Naive thymus-derived CD4-positive, alpha-beta T cell (primary cell): ENCODE data around the gene PLEKHM2. TPM values are rescaled to one million over a fixed set of nuclear protein-coding genes. Genes with fewer than 3 reads are reported as not detected.

ENCODE experiments used
- ATAC-seq: fragments of 150-1000 bp; cut with Tn5 transposase; 2 replicates; pipeline ENCODE4 v1.10.0; 2021; ENCODE audit warnings: mild to moderate bottlenecking, moderate library complexity
- CTCF ChIA-PET: fragments of 350-600 bp; sonication (Branson Sonifier 250); formaldehyde crosslinking; loops from one replicate; lab custom pipeline; 2021; ENCODE audit warnings: antibody characterized with exemption; lab: Charles Lee
- POLR2A ChIA-PET: fragments of 350-600 bp; sonication (Branson Sonifier 250); formaldehyde crosslinking; loops from one replicate; lab custom pipeline; 2021; ENCODE audit warnings: antibody characterized with exemption, inconsistent platforms; lab: Charles Lee
- DNase-seq, 9 donors: peaks; one replicate each; pipeline versions ENCODE4 v3.0.0 to v3.0.0-alpha.2; 2020 to 2022; ENCODE audit warnings: mixed read lengths in 1 of 9
- H3K27ac ChIP-seq: one replicate; pipeline ENCODE4 v1.7.0; 2013; ENCODE audit warnings: mild to moderate bottlenecking, low read depth, low read length, moderate library complexity
- H3K27me3 ChIP-seq, 2 donors: one replicate each; pipeline ENCODE4 v1.7.0; 2013; ENCODE audit warnings: low read length in 2 of 2, mild to moderate bottlenecking in 2 of 2, moderate library complexity in 2 of 2; ENCODE audit not compliant: control insufficient read depth in 2 of 2, insufficient read depth in 2 of 2
- H3K36me3 ChIP-seq, 3 experiments: 1 replicate in 2 of 3; 2 replicates in 1 of 3; pipeline ENCODE4 v1.7.0; 2013; ENCODE audit warnings: low read length in 3 of 3, mild to moderate bottlenecking in 3 of 3, moderate library complexity in 1 of 3; ENCODE audit not compliant: insufficient read depth in 3 of 3, control insufficient read depth in 2 of 3
- H3K4me1 ChIP-seq, 2 donors: one replicate each; pipeline ENCODE4 v1.7.0; 2013; ENCODE audit warnings: low read length in 2 of 2, mild to moderate bottlenecking in 2 of 2, moderate library complexity in 1 of 2; ENCODE audit not compliant: control insufficient read depth in 2 of 2, insufficient read depth in 2 of 2
- H3K4me3 ChIP-seq: 2 replicates; pipeline ENCODE4 v1.7.0; 2013; ENCODE audit warnings: mild to moderate bottlenecking, low read length
- H3K9me3 ChIP-seq, 3 experiments: 1 replicate in 2 of 3; 2 replicates in 1 of 3; pipeline ENCODE4 v1.7.0; 2013; ENCODE audit warnings: low read length in 3 of 3; ENCODE audit not compliant: control insufficient read depth in 2 of 3
- H3K27ac Mint-ChIP-seq, 9 donors: one replicate each; pipeline ENCODE4 v1.8.0; 2020 to 2022; ENCODE audit warnings: mixed read lengths in 9 of 9, mild to moderate bottlenecking in 8 of 9, moderate library complexity in 5 of 9, inconsistent platforms in 2 of 9
- H3K27me3 Mint-ChIP-seq, 5 donors: one replicate each; pipeline ENCODE4 v1.8.0; 2021 to 2022; ENCODE audit warnings: mixed read lengths in 5 of 5, mild to moderate bottlenecking in 1 of 5
- H3K36me3 Mint-ChIP-seq, 5 donors: one replicate each; pipeline ENCODE4 v1.8.0; 2020 to 2022; ENCODE audit warnings: mixed read lengths in 5 of 5, mild to moderate bottlenecking in 3 of 5, inconsistent platforms in 1 of 5
- H3K4me1 Mint-ChIP-seq, 7 donors: one replicate each; pipeline ENCODE4 v1.8.0; 2020 to 2022; ENCODE audit warnings: mixed read lengths in 7 of 7, mild to moderate bottlenecking in 3 of 7, inconsistent platforms in 1 of 7
- H3K4me3 Mint-ChIP-seq, 10 donors: one replicate each; pipeline ENCODE4 v1.8.0; 2020 to 2022; ENCODE audit warnings: mild to moderate bottlenecking in 10 of 10, mixed read lengths in 10 of 10, moderate library complexity in 6 of 10, inconsistent platforms in 2 of 10
- H3K9me3 Mint-ChIP-seq, 11 donors: one replicate each; pipeline ENCODE4 v1.8.0; 2020 to 2022; ENCODE audit warnings: mixed read lengths in 11 of 11, mild to moderate bottlenecking in 4 of 11, inconsistent platforms in 1 of 11, moderate library complexity in 1 of 11
- intact Hi-C, 2 donors: fragments of 100-400 bp; cut with micrococcal nuclease; formaldehyde crosslinking; loops; one replicate each; pipeline ENCODE4 v1.15.1; 2023
- polyA plus RNA-seq, 2 donors: library from polyadenylated mRNA; unstranded; fragments of 300-500 nt; fragmentation: Illumina TruSeq; gene quantifications; one replicate each; pipeline ENCODE4 v1.2.3, GENCODE V29; 2021
- total RNA-seq, 6 experiments: library from RNA in 5 of 6; stranded (reverse) in 5 of 6; gene quantifications; 1 replicate in 5 of 6; 2 replicates in 1 of 6; pipeline ENCODE4 v1.2.3 and lab custom pipeline; 2021 to 2026

PLEKHM2 gene
- total and polyA plus RNA-seq, 7 experiments from 2014 or later = 4.3 to 78.6 (median 58.5) TPM

- POLR2A ChIA-PET = interaction anchor here (1.6 kb wide), 1 partner anchor 18 kb away, joined by 4 read pairs; no protein-coding TSS in a partner anchor
- Histone ChIP-seq H3K27ac (no peak overlapping the region), H3K36me3 (peaks cover 0 to 9% (median 0%) of the 10 kb centered on the region in 3 experiments), H3K4me1 (peaks cover 0 to under 1% of the 10 kb centered on the region in 2 donors), H3K4me3 (no peak overlapping the region), H3K9me3 (no peaks in the 10 kb centered on the region), H3K27me3 (no peaks in the 10 kb centered on the region)
- Mint-ChIP-seq H3K9me3 (no peaks in the 10 kb centered on the region), H3K27me3 (no peaks in the 10 kb centered on the region), H3K4me3 (no peak overlapping the region), H3K4me1 (peaks cover 15 to 52% (median 34%) of the 10 kb centered on the region in 7 donors), H3K27ac (peak overlapping the region in 1 of 9 donors; percentile 37), H3K36me3 (peaks cover 0 to 18% (median 0%) of the 10 kb centered on the region in 5 donors)
- DNase-seq (no peak), ATAC-seq (no peak)
- intact Hi-C loops = no loop called here
- CTCF ChIA-PET = no interaction called here
These were observed 18.8 kb downstream of the PLEKHM2 start for GRCh38 chr1:15702722-15703550.

GRCh38 chr1:15703562-15703961, 19.4 kb downstream of the PLEKHM2 start:
- ATAC-seq (no peak), DNase-seq (no peak)
- Histone ChIP-seq H3K4me3 (no peak overlapping the region), H3K27me3 (no peaks in the 10 kb centered on the region), H3K4me1 (no peaks in the 10 kb centered on the region), H3K9me3 (no peaks in the 10 kb centered on the region), H3K27ac (no peak overlapping the region), H3K36me3 (peaks cover 0 to 9% (median 0%) of the 10 kb centered on the region in 3 experiments)
- Mint-ChIP-seq H3K4me1 (peaks cover 13 to 48% (median 34%) of the 10 kb centered on the region in 7 donors), H3K27me3 (no peaks in the 10 kb centered on the region), H3K27ac (peak overlapping the region in 1 of 9 donors; percentile 37), H3K4me3 (no peak overlapping the region), H3K9me3 (no peaks in the 10 kb centered on the region), H3K36me3 (peaks cover 0 to 18% (median 0%) of the 10 kb centered on the region in 5 donors)
- CTCF ChIA-PET = no interaction called here
- POLR2A ChIA-PET = no interaction called here
- intact Hi-C loops = no loop called here

- H3K27me3 Mint-ChIP-seq = no peaks in the 10 kb centered on the region
- H3K4me1 Mint-ChIP-seq = peaks cover 12 to 49% (median 35%) of the 10 kb centered on the region in 7 donors
- H3K9me3 Mint-ChIP-seq = peaks cover 0 to 1% (median 0%) of the 10 kb centered on the region in 11 donors
- intact Hi-C loops = no loop called here
- ChIA-PET CTCF (no interaction called here), POLR2A (no interaction called here)
- no peaks in the 10 kb centered on the region for H3K4me1 ChIP-seq
- no peaks in the 10 kb centered on the region for H3K27me3 ChIP-seq
- peaks cover 0 to 17% (median 0%) of the 10 kb centered on the region in 5 donors for H3K36me3 Mint-ChIP-seq
- H3K4me3 Mint-ChIP-seq = no peak overlapping the region
- H3K27ac ChIP-seq = no peak overlapping the region
- H3K4me3 ChIP-seq = no peak overlapping the region
- H3K27ac Mint-ChIP-seq = peak overlapping the region in 2 of 9 donors; percentile 21 to 38
- H3K9me3 ChIP-seq = no peaks in the 10 kb centered on the region
- no peak for ATAC-seq
- no peak for DNase-seq
- H3K36me3 ChIP-seq = peaks cover 0 to 9% (median 0%) of the 10 kb centered on the region in 3 experiments
These were observed 20.5 kb downstream of the PLEKHM2 start for GRCh38 chr1:15704526-15705183.

GRCh38 chr1:15705184-15705566, 21.1 kb downstream of the PLEKHM2 start:
- CTCF ChIA-PET = no interaction called here
- intact Hi-C loops = no loop called here
- H3K27me3 ChIP-seq = no peaks in the 10 kb centered on the region
- no peak overlapping the region for H3K4me3 ChIP-seq
- no peak overlapping the region for H3K27ac ChIP-seq
- H3K4me3 Mint-ChIP-seq = peak overlapping the region in 1 of 10 donors; percentile 8
- peak overlapping the region in 1 of 9 donors; percentile 19 for H3K27ac Mint-ChIP-seq
- DNase-seq = no peak
- ATAC-seq = no peak
- H3K36me3 ChIP-seq = peaks cover 0 to 9% (median 0%) of the 10 kb centered on the region in 3 experiments
- H3K9me3 ChIP-seq = no peaks in the 10 kb centered on the region
- H3K9me3 Mint-ChIP-seq = peaks cover 0 to 2% (median 0%) of the 10 kb centered on the region in 11 donors
- POLR2A ChIA-PET = no interaction called here
- peaks cover 14 to 50% (median 36%) of the 10 kb centered on the region in 7 donors for H3K4me1 Mint-ChIP-seq
- H3K36me3 Mint-ChIP-seq = peaks cover 0 to 17% (median 0%) of the 10 kb centered on the region in 5 donors
- no peaks in the 10 kb centered on the region for H3K27me3 Mint-ChIP-seq
- H3K4me1 ChIP-seq = no peaks in the 10 kb centered on the region

DNA sequence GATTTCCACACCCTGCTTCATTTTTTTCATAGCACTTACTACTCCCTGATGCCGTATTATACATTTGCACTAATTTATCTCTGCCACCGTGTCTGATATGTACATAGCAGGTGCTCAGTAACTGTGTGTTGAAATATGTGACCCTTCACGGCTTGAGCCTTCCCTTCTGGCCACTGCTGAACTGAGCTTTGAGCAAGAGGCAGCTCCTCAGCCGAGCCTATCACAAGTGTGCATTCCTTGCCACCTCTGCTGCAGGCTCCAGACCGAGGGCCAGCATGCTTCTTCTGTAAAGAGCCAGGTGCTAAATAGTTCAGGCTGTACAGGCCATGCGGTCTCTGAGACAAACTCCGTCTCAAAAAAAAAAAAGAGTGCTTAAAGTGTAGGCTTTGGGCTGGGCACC, 22.6 kb downstream of the PLEKHM2 start:
- POLR2A ChIA-PET = interaction anchor here (0.8 kb wide), 1 partner anchor 10 kb away, joined by 3 read pairs; no protein-coding TSS in a partner anchor
- H3K9me3 Mint-ChIP-seq = peaks cover 0 to 2% (median 0%) of the 10 kb centered on the region in 11 donors

GRCh38 chr1:15707239-15707925, 23.3 kb downstream of the PLEKHM2 start:
- H3K4me1 ChIP-seq = no peaks in the 10 kb centered on the region
- POLR2A ChIA-PET = interaction anchor here (1.3 kb wide), 1 partner anchor 10 kb away, joined by 3 read pairs; no protein-coding TSS in a partner anchor
- Mint-ChIP-seq H3K27me3 (no peaks in the 10 kb centered on the region), H3K27ac (no peak overlapping the region), H3K4me3 (no peak overlapping the region), H3K9me3 (peaks cover 0 to 2% (median 0%) of the 10 kb centered on the region in 11 donors), H3K36me3 (peaks cover 0 to 17% (median 0%) of the 10 kb centered on the region in 5 donors), H3K4me1 (peaks cover 14 to 37% (median 34%) of the 10 kb centered on the region in 7 donors)
- peaks cover 0 to 9% (median 0%) of the 10 kb centered on the region in 3 experiments for H3K36me3 ChIP-seq
- no peak overlapping the region for H3K4me3 ChIP-seq
- no peak for ATAC-seq
- intact Hi-C loops = no loop called here
- H3K27ac ChIP-seq = no peak overlapping the region
- CTCF ChIA-PET = interaction anchor here (0.6 kb wide), 1 partner anchor 34 kb away, joined by 4 read pairs; no protein-coding TSS in a partner anchor
- H3K9me3 ChIP-seq = no peaks in the 10 kb centered on the region
- no peaks in the 10 kb centered on the region for H3K27me3 ChIP-seq
- no peak for DNase-seq

More for the DNA sequence above, 22.6 kb downstream of the PLEKHM2 start:
- Mint-ChIP-seq H3K4me1 (peaks cover 11 to 41% (median 35%) of the 10 kb centered on the region in 7 donors), H3K36me3 (peaks cover 0 to 17% (median 0%) of the 10 kb centered on the region in 5 donors), H3K4me3 (no peak overlapping the region), H3K27ac (peak overlapping the region in 1 of 9 donors; percentile 8), H3K27me3 (no peaks in the 10 kb centered on the region)
- Histone ChIP-seq H3K27ac (no peak overlapping the region), H3K36me3 (peaks cover 0 to 9% (median 0%) of the 10 kb centered on the region in 3 experiments), H3K27me3 (no peaks in the 10 kb centered on the region), H3K9me3 (no peaks in the 10 kb centered on the region), H3K4me1 (no peaks in the 10 kb centered on the region), H3K4me3 (no peak overlapping the region)
- intact Hi-C loops = no loop called here
- DNase-seq (no peak), ATAC-seq (no peak)
- CTCF ChIA-PET = interaction anchor here (0.6 kb wide), 1 partner anchor 35 kb away, joined by 4 read pairs; no protein-coding TSS in a partner anchor
